K562 (cell line): Measurements from ENCODE around the gene RPP25. TPM values are rescaled to one million over a fixed set of nuclear protein-coding genes. Genes with fewer than 3 reads are reported as not detected.

ENCODE experiments used
- BCOR ChIP-seq: fragments of 450-650 bp; IDR thresholded peaks from 2 replicates; pipeline ENCODE4 v1.6.1; 2016
- BRD9 ChIP-seq: fragments of 450-650 bp; IDR thresholded peaks from 2 replicates; pipeline ENCODE4 v1.6.1; 2018; ENCODE audit warnings: low read depth; ENCODE audit not compliant: partially characterized antibody
- CHD2 ChIP-seq: IDR thresholded peaks from 2 replicates; pipeline ENCODE4 v1.6.1; 2011; ENCODE audit warnings: low read depth, low read length
- CTCFL ChIP-seq: IDR thresholded peaks from 2 replicates; pipeline ENCODE4 v1.6.1; 2011; ENCODE audit warnings: borderline replicate concordance, low read depth, mild to moderate bottlenecking, moderate library complexity, low read length; ENCODE audit not compliant: insufficient read depth, poor library complexity, severe bottlenecking
- FOXA1 ChIP-seq: fragments of 450-650 bp; IDR thresholded peaks from 2 replicates; pipeline ENCODE4 v1.6.1; 2016; ENCODE audit warnings: mild to moderate bottlenecking, borderline replicate concordance
- FOXA3 ChIP-seq, 2 experiments: fragments of 450-650 bp in 1 of 2; sonication (generic) in 1 of 2; formaldehyde crosslinking; IDR thresholded peaks in 1 of 2; conservative IDR thresholded peaks in 1 of 2; 2 replicates each; pipeline versions ENCODE4 v1.4.0 to v1.8.0; 2020 to 2022; ENCODE audit warnings: mild to moderate bottlenecking in 2 of 2, missing genetic modification reagents in 1 of 2
- HEY1 ChIP-seq: fragments of 250-450 bp; sonication (Bioruptor Pico); IDR thresholded peaks from 2 replicates; pipeline ENCODE4 v1.5.0; 2020; ENCODE audit warnings: mild to moderate bottlenecking, moderate library complexity, borderline replicate concordance
- MED1 ChIP-seq: sonication (generic); formaldehyde crosslinking; IDR thresholded peaks from 2 replicates; pipeline ENCODE4 v1.8.1; 2023; ENCODE audit warnings: missing genetic modification reagents, borderline replicate concordance
- MGA ChIP-seq: fragments of 450-650 bp; IDR thresholded peaks from 2 replicates; pipeline ENCODE4 v1.6.1; 2016; ENCODE audit warnings: mild to moderate bottlenecking, moderate library complexity
- ZNF239 ChIP-seq: fragments of 250-450 bp; sonication (Bioruptor Pico); IDR thresholded peaks from 2 replicates; pipeline ENCODE4 v1.4.0; 2020; ENCODE audit warnings: mild to moderate bottlenecking
- ZNF282 ChIP-seq: sonication (generic); formaldehyde crosslinking; IDR thresholded peaks from 2 replicates; pipeline ENCODE4 v1.8.1; 2023; ENCODE audit warnings: missing genetic modification reagents
- ZNF583 ChIP-seq: fragments of 250-450 bp; sonication (Bioruptor Pico); IDR thresholded peaks from 2 replicates; pipeline ENCODE4 v1.4.0; 2020
- polyA plus RNA-seq, 8 experiments: library from polyadenylated mRNA; depleted of rRNA in 4 of 8; stranded (reverse) in 5 of 8; unstranded in 3 of 8; fragments of >200 nt; fragmentation: Nextera tagmentation in 2 of 8; fragmentation: Illumina TruSeq in 1 of 8; extraction: Ambion mirVana in 2 of 8; extraction: Trizol in 1 of 8; gene quantifications; 2 replicates each; pipeline versions ENCODE4 v1.2.1 to v1.2.3, GENCODE V29; 2011 to 2014; ENCODE audit warnings: inconsistent platforms in 1 of 8, missing spikeins in 1 of 8
- total RNA-seq, 7 experiments: library from RNA; depleted of rRNA in 6 of 7; stranded (reverse); fragments of >200 nt in 6 of 7; fragmentation: Illumina TruSeq in 2 of 7; extraction: Trizol in 2 of 7; gene quantifications; 2 replicates each; pipeline versions ENCODE4 v1.2.1 to v1.2.3, GENCODE V29; 2011 to 2021; ENCODE audit warnings: low replicate concordance in 1 of 7

RPP25 gene
- total and polyA plus RNA-seq, 9 of the 15 experiments (the other 6 are each of a cell fraction or from before 2014, with no cell fraction given), result 1.1 to 12.3 (median 5.6) TPM

DNA sequence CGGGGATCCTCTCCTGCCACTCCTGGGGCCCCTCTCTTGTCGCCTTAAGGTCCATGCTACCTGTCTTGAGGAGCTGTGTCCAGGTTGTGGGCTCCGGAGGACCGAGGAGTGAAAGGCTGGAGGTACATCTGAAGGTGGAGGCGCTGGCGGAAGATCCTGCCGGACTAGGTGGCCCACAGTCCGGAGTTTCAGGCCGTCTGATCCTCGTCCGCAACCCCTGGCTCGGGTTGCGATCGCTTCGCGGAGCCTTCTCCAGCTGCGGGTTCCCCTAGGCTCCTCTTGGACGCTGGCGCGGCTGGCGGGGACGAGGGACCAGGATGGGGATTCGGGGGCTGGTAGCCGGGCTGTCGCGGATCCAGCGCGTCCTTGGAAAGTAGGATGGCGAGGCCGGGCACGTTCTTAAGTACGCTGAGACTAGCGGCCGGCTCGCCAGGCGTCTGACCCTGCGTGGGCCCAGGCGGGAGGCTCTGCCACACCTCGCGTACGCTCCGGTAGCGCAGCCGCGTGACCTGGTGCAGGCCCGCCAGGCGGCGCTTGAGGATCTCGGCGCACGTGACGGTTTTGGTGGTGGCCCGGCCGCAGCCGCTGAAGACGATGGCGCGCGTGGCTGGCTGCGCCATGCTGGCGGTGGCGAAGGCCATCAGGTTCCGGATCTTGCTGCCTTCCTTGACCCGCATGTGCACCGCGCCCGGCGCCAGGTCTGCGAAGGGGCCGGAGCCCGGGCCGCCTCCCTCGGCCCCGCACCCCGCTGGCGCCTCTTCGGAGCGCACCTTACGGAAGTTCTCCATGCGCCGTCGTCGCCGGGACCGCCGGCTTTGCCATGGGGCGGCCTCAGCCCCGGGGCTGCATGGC is 550 bp downstream of the RPP25 start (continued):
- peak; percentile 100 for TF ChIP-seq MGA
- no peak for TF ChIP-seq ZNF239 (CRISPR knock-in tag)
- TF ChIP-seq BCOR, result peak; percentile 79
- TF ChIP-seq FOXA3 (CRISPR knock-in tag; conservative IDR thresholded peaks at IDR 0.05 in 1 of 2, IDR thresholded peaks at IDR 0.05 in 1 of 2), result peak in 1 of 2 experiments; percentile 94; a peak in 2 of 4 replicates
- TF ChIP-seq FOXA1, result no peak
- peak; percentile 100 for TF ChIP-seq ZNF282 (CRISPR knock-in tag)
- TF ChIP-seq MED1 (CRISPR knock-in tag), result peak; percentile 47; the same call in 1 of the 2 replicates
- no peak for TF ChIP-seq ZNF583 (CRISPR knock-in tag)
- peak; percentile 20; the same call in 1 of the 2 replicates for TF ChIP-seq CHD2
- no peak for TF ChIP-seq HEY1 (CRISPR knock-in tag)
- TF ChIP-seq CTCFL, result peak; percentile 100
- TF ChIP-seq BRD9, result no peak
